GM21447 (cell line): Measurements from ENCODE around the gene GLCE.

Source experiments
- ATAC-seq: cut with Tn5 transposase; IDR thresholded peaks from one replicate; pipeline ENCODE4 v1.9.1; 2021; ENCODE audit not compliant: unreplicated experiment

Gene GLCE

DNA sequence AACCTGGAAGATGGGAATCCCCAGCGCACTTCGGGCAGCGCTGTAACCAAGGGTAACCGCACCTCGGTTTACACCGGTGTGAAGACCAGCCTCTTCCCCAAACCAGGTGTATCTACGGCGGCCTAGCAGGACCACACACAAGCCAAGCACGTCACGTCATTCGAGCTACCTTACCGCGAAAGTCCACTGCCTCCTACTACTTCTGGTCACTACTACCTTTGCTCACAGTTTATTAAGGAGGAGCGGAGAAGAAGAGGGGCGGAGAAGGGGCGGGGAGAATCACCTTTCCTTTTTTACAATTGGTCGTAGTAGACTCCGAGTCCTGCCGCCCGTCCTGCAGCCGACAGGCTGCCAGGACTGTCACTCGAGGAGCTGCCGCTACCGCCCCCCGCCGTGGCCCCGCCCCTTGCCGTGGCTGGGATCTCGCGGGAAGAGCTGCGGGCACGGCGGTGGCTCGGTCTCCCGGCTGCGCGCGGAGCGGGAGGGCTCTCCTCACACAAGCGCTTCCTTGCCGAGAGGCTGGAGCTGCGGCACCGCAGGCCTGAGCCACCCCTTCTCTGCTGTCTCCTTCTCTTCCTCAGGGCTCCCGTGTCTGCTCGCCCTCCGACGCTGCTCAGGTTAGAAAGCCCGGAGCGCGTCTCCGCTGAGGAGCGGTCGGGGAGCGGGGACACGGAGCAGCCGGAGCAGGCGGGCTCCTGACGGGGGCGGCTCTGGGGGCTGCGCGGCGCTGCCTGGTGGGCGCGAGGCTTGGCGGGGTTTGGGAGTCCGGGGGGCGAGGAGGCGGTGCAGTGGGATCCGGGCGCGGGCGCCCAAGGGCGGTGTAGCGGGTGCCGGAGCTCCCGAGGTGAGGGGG lies at the start of gene GLCE:
Gene GLCE (plus strand): TSS at position 495 of the 853 bp plus-strand sequence. CDS start 95,172 bp downstream, outside the sequence.
- ATAC-seq: peak; percentile 90

DNA sequence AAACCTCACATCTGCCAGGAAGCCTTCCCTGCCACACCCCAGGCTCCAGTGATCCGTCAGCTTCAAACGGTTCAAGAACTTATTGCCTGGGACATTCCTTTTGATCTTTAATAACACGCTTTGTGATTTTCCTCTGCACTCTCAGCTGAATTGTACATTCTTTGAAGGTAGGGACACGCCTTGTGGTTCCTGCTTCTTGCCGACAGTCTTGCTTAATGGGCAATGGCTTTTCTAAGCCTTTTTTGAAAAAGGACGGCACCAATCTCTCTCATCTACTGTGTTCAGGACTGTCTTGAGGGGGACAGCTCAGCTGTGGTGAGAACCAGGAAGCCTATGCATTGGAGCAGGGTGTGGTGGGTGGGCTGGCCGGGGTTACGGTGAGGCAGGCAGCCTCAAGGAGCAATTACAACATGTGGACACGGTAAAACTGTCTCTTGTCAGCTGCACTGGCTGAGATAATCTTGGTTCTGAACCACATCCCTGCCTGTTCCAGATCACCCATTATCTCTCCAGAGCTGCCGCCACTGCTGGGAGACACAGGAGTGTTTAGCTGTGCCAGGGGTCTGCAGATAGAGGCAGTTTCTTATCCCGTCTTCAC lies 46.0 kb upstream of the GLCE start:
- no peak for ATAC-seq

DNA sequence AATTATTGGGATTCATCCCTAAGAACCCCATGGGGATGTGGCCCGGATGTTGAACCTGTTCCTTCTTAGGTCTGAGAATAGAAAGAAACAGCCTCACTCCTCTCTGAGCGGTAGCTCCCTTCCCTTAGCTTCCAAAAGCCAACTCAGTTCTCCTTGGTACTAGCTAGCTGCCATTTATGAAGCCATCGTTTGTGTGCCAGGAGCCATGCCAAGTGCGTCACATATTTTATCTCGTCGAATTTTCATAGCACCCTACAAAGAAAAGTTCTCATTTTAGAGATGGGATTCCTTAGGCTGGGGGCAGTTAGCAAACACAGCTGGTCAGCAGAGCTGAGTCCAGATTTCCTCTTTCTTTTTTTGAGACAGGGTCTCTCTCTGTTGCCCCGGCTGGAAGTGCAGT lies 45.4 kb upstream of the GLCE start:
- ATAC-seq: no peak

DNA sequence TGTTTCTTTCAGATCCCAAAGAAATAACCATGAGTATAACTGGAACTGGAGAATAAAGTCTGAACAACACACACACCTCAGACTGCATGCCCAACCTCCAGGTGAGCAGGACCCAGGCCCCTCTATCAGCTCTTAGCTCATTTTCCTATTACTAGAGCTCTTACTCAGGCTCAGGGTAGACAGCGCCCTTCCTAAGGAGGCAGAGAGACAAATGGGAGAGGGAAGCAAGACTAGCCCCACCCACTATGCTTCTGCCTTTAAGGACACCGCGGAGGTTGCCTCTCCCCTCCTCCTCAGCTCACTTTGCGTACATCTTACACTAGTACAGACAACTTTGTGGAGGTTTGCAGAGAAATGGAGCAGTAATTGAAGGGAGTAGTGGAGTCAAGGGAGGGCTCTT lies 44.0 kb upstream of the GLCE start:
- no peak for ATAC-seq

DNA sequence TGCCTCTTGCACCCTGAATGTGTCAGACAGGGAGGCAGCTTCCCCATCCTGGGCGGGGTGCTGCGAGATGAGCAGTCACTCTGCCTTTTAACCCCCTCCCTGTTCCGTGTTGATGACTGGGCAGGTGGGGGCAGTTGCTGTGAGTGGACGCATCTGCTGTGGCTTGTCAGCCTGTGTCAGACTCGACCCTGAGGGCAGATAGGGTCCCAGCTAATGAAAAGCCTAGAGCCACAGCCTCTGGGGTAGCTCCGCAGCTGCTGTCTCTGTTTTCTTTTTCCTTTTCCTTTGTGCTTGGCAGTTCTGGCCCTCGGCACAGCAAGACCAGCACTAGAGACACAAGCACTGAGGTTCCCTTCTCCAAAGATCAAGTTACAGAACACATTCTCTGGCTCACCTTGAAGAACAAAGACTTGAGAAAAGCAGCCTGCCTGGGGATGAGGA lies 43.0 kb upstream of the GLCE start:
- no peak for ATAC-seq

DNA sequence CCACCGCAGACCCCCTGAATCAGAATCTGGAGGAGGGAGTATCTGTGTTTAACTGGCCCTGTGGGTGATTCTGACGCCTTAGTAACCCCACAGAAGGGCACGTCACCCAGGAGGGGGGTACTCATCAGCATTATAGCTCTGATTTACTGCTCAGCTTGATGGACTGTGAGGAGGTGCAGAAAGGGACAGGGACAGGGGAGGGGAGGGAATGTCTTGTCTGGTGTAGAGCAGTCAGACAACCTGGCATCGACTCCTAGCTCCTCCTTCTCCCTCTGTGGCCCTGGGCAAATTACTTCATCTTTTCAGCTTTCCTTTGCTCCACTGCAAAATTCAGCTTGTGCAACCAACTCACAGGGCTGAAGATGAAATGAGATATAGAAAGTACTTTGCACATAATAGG lies 42.3 kb upstream of the GLCE start:
- no peak for ATAC-seq

DNA sequence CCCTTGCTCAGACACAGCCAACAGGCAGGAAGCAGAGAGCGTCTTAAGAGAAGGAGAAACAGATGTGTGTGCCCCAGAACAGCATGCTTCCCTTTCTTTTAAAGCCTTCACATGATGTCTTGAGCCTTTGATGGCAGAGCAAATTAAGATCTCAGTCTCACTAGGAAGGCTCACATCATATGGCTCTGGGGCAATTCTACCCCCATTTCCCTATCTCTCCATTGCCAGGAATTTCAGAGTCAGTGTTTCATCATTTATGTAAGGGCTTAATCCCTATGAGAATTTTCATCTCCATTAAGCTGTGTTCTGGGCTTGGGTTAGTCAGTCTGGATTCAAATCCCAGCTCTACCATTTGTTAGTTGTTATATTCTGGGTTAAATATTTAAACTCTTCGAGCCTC lies 41.4 kb upstream of the GLCE start:
- ATAC-seq: no peak

DNA sequence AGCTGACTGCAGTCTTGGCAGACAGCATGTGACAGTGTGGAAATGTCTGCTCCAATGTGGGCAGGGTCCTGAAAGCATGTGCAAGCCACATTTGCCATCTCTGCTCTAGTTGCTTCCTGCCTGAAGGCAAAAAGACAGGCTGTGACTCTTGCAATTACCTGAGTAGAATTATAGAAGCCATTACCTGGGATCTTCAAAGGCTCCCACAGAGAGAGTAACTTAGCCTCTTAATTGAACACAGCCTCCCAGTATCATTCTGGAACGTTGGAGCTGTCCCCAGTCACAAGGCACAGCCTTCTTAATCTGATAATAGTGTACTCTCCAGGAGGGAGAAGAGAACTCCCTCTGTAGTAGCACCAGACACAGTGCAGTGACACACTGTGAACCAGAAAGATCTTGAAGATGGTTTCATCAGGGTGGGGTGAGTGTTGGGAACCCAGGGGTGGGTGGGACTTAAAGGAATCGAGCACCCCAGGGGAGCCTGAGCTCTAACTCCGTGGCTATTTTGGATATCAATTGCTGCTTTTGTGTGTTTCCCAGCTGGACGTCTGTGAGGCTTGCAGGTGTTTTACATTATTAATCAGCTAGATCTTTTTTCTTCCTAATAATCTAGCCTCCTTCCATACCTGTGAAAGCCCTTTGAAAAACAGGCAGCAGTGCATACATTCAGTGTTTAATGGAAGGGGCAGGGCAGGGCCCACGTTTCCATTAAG lies 40.6 kb upstream of the GLCE start:
- ATAC-seq: no peak

DNA sequence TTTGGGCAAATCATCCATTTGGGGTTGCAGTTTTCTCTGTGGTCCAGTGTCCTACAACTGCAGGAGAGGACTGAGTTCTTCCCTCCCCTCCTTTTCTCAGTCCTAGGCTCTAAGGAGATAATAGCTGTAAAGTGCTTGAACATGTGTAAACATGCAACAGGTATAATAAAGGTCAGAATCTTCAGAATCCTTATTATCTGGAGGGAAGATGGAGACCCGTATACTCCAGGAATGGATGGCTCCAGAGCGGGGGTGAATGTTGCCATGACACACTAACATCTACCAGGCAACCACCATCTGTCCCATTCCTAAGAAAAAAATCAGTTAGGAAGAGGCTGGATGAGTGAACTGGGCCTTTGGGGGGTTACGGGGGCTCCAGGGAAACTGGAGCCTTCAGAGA lies 39.7 kb upstream of the GLCE start:
- ATAC-seq: no peak

DNA sequence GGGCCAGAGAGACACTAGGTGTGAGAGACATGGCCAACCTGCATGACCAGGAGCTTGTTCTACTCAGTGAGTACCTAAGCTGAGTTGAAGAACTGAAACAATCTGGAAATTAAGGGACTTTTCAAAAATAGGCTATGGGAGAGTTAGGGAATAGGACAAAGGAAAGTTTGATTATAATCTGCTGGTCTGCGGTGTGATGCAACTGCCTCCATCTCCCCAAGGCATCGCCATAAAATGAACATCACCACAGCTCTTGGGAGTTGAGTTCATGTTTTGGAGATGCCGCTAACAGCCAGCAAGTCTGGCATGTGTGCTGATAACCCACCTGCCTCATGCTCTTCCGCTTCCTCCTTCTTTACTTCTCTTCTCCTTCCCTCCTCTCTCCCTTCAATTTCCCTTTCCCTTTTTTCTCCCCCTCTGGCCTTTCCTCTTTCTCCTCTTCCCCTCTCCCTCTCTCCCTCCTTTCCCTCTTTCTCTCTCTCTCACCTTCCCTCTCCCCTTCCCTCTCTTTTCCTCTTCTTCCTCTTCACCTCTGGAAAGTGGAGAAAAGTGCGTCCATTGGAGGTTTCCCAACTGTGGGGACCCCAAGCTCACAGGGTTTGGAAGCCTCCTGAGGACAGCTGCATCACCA lies 39.1 kb upstream of the GLCE start:
- no peak for ATAC-seq

DNA sequence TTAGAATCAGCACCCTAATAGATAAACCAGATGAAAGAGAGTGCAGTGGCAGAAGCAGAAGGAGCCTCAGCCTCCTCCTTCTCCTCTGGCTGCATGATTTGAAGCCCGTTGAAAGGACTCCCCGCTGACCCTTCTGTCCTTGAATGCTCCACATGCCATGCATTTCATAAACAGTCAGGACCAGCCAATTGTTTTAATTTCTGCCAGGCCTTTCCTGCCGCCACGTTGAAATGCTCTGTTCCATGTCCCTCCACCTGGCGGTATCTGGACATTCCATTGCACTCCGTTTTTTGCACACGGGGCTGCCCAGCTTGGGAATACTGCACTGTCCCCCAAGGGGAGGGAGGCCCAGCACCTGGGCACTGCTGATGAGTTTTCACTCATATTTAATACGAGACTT lies 35.2 kb upstream of the GLCE start:
- ATAC-seq: no peak

DNA sequence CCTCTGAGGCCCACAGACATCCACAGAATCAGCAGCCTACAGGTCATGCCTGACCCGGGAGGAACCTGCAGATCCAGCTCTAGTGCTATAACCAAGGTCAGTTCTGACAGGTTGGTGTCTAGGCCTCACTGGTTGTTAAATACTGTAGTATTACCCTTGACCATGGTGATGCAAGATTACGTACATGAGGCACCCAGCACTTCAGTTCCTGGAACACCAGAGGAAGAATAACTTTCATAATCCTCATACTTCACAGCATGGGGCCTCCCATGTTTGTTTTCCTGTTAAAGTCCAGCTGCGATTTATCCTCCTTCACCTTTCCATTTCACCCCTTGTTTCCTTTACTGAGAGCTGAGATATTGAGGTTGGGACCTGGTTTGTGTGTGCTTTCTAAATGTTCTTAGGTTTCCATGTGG lies 34.4 kb upstream of the GLCE start:
- ATAC-seq: no peak

DNA sequence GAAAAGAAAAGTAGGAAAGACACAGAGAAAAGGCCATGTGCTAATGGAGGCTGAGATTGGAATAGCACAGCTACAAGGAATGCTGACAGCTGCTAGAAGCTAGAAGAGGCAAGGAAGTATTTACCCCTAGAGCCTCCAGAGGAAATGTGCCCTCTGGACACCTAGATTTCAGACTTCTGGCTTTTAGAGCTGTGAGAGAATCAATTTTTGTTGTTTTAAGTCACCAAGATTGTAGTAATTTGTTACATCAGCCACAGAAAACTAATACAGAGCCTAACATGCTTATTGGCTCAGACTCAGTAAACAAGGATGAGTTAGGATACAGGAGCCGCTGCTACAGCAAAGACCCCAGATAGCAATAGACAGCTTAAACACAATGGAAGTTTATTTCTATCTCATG lies 33.1 kb upstream of the GLCE start:
- ATAC-seq: no peak

DNA sequence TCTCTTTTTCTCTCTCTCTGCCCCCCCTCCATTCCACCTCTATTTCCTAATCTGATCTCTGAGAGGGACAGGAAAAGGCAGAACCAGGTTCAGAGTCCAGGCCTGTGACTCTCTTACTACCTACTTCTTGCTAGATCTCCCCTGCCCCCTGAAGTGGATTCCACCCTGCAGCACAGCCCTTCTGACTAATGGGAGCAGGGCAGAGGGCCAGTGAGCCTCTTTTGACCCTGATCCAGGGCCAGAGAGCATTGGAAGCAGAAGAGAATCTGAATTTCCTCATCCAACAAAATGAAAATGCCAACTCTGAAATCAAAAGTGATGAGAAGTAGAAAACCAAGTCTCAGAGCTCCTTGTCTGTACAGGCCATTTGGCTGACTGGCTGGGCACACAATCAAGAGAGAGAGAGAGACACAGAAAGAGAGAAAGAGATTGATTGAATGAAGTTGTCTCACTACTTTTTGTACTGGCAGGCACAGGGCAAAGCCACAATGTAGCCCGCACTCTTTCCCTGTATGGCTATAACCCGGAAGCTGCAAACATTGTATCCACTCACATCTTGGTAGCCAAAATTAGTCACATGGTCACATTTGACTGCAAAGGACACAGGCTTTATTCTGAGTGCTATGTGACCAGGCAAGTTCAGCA lies 31.6 kb upstream of the GLCE start:
- no peak for ATAC-seq

DNA sequence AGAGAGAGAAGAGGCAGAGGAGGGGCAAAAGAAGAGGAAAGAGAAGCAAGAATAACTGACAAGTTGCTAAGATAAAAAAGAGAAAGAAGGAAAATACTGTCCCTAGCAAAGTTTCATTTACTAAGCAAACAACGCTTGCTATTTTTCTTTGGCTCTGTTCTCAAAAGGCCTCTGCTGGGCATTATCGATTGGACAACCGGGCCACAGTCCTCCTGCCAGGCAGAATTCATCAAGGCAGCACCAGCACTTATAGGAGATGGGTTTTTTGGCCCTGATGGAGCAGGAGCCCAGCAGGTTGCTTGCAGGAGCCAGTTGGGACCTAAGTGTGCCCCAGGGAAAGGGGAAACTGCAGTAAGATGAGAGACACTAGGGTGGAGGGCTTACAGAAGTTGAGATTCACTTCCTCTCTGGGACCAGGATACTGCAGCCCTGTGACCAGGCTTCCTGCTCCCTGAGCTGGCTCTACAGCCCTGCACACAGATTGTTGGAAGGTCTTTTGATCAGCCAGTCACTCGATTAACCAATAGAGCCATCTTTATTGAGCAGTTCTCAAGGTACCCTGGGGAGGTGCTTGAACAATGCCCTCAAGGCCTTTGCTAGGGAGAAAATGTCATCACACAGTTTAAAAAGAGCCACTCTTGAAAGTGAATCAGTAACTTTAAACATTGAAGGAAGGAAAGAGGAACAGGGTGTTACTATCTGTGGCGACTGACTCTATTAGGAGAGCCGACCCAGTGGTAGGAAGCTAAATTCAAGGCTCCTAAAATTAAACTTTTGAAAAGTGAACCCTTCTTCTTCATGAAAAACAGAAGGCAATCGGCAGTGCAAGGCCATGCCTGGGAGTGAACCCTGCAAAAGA lies 28.8 kb upstream of the GLCE start:
- no peak for ATAC-seq

DNA sequence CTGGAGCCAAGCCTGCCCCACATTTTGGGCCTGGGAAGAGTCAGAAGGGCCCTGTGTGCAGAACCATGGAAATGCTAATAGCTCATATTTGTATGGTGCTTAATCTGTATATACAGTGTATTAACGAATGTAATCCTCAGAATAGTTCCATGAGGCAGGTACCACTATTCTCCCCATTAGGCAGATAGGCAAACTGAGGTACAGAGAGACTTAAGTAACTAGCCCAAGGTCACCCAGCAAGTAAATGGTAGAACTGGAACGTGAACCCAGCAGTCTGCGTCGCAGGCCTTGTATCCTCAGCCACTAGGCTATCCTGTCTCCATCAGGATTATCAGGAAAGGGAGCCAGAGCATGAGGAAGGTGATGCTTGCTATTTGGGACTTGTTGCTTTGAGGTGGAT lies 28.0 kb upstream of the GLCE start:
- no peak for ATAC-seq

DNA sequence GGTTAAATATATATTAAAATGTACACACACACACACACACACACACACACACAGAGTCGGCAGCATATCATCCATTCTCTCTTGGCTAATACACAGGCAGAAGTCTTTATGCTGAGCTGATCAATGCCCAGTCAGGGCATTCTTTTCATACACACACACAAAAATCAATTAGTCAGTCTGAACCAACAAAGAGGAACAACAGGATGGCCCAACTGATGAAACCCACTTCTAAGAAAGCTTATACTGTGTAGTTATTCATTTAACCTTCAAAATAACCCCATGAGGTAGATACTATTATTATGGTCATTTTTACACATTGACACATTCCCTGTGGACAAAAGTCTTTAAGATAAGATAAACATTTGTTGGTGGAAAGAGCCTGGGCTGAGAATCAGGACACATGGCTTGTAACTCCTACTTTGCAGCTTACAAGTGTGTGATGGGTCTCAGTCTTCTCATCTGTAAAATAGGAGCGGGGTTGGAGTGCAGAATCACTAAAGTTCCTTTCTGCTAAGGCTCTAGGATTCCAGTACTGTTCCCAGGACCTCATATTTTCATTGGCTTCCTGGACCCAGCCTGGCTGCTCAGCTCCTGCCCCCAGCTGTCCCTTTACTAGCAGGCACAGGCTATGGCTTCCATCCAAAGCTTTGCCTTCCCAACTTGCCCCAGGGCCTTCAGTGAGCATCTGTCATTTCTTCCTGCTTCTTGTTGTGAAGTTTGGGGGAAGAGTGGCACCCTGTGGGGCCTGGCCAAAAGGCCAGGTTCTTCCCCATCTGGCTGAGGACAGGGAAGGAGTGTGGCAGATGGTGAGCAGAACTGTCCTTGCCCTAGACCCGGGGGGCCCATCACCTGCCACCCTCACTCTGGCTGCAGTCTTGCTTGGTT lies 27.2 kb upstream of the GLCE start:
- no peak for ATAC-seq

DNA sequence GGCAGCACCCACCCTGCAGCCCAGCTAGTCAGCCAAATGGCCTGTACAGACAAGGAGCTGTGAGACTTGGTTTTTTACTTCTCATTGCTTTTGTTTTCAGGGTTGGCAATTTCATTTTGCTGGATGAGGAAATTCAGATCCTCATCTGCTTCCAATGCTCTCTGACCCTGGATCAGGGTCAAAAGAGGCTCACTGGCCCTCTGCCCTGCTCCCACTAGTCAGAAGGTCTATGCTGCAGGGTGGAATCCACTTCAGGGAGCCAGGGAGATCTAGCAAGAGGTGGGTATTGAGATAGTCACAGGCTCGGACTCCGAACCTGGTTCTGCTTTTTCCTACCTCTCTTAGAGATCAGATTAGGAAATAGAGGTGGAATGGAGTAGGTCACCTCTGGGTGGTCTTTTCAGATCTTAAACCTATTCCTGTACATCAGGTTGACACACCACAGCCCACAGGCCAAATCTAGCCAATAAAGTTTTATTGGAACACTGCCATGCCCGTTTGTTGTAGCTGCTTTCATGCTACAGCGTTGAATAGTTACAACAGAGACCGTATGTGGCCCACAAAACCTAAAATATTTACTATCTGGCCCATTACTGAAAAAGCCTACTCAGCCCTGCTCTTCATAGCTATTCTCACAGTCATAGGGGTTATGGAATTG lies 26.4 kb upstream of the GLCE start:
- ATAC-seq: no peak

DNA sequence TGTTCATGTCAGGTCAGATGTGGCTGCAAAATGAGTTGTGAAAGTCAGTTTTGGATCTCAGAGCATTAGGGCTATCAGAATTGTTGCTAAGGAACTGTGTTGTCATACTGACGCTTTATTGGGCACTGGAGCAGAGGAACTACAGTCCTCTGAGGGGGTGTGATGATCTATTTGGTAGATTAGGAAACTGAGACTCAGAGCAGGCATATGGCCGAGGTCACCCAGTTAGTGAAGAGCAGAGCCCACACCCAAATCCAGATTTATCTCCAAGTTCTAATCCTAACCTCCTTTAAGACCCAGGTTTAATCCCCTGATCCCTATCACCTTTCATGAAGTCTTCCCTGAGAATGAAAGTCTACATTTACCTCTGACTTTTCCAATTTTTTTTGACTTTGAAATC lies 25.6 kb upstream of the GLCE start:
- ATAC-seq: no peak
